AG09319 (cell line): ENCODE measurements around the gene UTP14A.

Source experiments
- DNase-seq: peaks from one replicate; pipeline ENCODE4 v3.0.0-alpha.2; 2010; ENCODE audit warnings: low read depth; ENCODE audit errors: extremely low read depth
- CTCF ChIP-seq: IDR thresholded peaks from 2 replicates; pipeline ENCODE4 v1.5.1; 2011; ENCODE audit warnings: low read depth, mild to moderate bottlenecking, inconsistent platforms, low read length, moderate library complexity

Gene UTP14A

GRCh38 chrX:129965166-129965565 lies 59.2 kb downstream of the UTP14A start:
- DNase-seq, result no peak
- TF ChIP-seq CTCF, result no peak

- DNase-seq, result no peak
- no peak for TF ChIP-seq CTCF
Measured at GRCh38 chrX:129968968-129969367, 63.0 kb downstream of the UTP14A start.

- no peak for DNase-seq
- TF ChIP-seq CTCF, result no peak
Measured at GRCh38 chrX:129976441-129976840, 70.5 kb downstream of the UTP14A start.
